PC-9 (cell line): ENCODE data around the gene GNG7.

Experiments
- CTCF ChIP-seq: fragments of 200-600 bp; sonication (generic); conservative IDR thresholded peaks from 2 replicates; pipeline ENCODE4 v1.6.1; 2017; ENCODE audit warnings: mixed run types, antibody characterized with exemption, mild to moderate bottlenecking, moderate library complexity
- EZH2 ChIP-seq: fragments of 200-600 bp; sonication (generic); IDR thresholded peaks from 2 replicates; pipeline ENCODE4 v1.8.0; 2017; ENCODE audit warnings: antibody characterized with exemption, low read depth

DNA sequence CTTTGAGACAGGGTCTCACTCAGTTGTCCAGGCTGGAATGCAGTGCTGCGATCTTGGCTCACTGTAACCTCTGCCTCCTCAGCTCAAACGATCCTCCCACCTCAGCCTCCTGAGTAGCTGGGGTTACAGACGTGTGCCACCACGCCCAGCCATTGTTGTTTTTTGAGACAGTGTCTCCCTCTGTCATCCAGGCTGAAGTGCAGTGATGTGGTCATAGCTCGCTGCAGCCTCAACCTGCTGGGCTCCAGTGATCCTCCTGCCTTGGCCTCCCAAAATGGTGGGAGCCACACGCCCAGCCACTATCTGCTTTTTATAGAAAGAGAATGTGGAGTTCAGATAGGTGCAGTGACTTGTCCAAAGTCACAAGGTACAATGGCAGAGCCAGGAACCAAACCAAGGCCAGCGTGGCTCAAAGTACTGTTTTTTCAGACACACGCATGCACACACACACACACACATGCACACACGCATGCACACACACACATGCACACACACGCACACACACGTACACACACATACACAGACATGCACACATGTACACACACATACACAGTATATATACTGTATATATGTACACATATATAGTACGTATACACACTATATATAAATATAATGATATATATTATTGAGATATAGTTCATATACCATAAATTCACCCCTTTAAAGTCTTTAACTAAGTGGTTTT lies 220.0 kb downstream of the GNG7 start:
- TF ChIP-seq CTCF (no peak), EZH2 (no peak)
